ENCODE measurements around the gene SNCB.
"Not testable (repeated sequence)": the region's sequence is repeated elsewhere in the genome, so short reads cannot be mapped to it uniquely, and the experiment has no call there.

SNCB gene

DNA sequence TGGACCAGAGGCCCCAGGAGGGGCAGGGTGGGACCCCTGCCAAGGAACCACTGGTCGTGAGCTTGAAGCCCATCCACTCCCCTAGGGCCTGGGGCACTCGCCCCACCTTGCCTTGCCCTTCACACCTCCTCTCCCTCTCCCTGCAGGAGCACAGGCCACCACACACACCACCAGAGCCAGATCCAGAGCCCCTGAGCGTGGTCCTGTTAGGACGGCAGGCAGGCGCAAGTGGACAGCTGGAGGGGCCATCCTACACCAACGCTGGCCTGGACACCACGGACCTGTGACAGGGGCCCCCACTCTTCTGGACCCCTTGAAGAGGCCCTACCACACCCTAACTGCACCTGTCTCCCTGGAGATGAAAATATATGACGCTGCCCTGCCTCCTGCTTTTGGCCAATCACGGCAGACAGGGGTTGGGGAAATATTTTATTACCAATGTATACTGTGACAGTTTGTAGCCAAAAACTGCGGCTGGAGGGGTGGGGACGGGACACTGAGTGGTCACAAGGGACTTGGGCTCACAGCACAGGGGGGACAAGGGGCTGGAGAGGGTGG is 34.9 kb downstream of the SNCB start:
- POLR2A ChIA-PET, result no interaction called here
- H3K27me3 ChIP-seq (replicated peaks in 2 of 5; ENCODE audit: control insufficient read depth in 4 of 5, insufficient read depth in 5 of 5, low read length in 4 of 5), result peaks cover 0 to 49% (median 11%) of the 10 kb centered on the region in 5 experiments
- H3K4me3 ChIP-seq (ENCODE audit: control insufficient read depth in 1 of 7, extremely low read depth in 1 of 7, insufficient read depth in 4 of 7, low read depth in 2 of 7, low read length in 6 of 7), result no peak overlapping the region
- no peaks in the 10 kb centered on the region for H3K36me3 ChIP-seq (ENCODE audit: control insufficient read depth in 4 of 4, insufficient read depth in 4 of 4, low read length in 3 of 4)
- H3K27ac ChIP-seq (ENCODE audit: insufficient read depth in 1 of 2, low read depth in 1 of 2, low read length in 2 of 2, poor library complexity in 1 of 2, severe bottlenecking in 2 of 2), result no peak overlapping the region
- H3K4me1 ChIP-seq (ENCODE audit: control extremely low read depth in 1 of 4, control insufficient read depth in 4 of 4, insufficient read depth in 4 of 4, low read length in 3 of 4), result peaks cover 0 to 15% (median 11%) of the 10 kb centered on the region in 4 experiments
- 93% methylated on average over 10 of the region's 11 CpGs for WGBS (ENCODE audit: insufficient coverage)
- peaks cover 0 to 4% (median 0%) of the 10 kb centered on the region in 5 experiments for H3K9me3 ChIP-seq (ENCODE audit: control extremely low read depth in 1 of 5, control insufficient read depth in 4 of 5, insufficient read depth in 2 of 5, low read depth in 1 of 5, low read length in 4 of 5)
- no peak for DNase-seq
- CTCF ChIA-PET, result interaction anchor here (0.6 to 2.2 kb wide), 10 partner anchors 8 to 179 kb away, joined by 3 to 7 read pairs (median 5); partner anchors contain the start of genes CLTB, EIF4E1B and SNCB

DNA sequence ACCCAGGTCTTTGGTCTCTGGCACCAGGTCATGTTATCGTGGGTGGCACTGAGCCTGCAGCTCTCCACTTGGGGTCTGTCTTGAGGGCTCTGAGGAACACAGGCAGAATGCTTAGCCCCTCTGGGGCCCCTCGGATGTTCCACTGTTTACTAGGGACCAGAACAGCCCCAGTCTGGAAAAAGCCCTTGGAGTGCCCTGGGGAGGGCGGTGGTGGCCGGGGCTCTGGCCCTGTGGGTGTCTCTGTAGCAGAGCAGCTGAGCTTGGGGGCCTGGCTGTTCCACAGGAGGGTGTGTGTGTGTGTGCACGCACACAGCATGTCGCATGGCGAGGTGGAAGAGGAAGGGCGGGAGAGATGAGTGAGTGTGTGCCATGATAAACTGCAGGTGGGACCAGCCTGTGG is 35.8 kb downstream of the SNCB start:
- H3K36me3 ChIP-seq (ENCODE audit: control insufficient read depth in 4 of 4, insufficient read depth in 4 of 4, low read length in 3 of 4), result no peaks in the 10 kb centered on the region
- peaks cover 0 to 49% (median 11%) of the 10 kb centered on the region in 5 experiments for H3K27me3 ChIP-seq (replicated peaks in 2 of 5; ENCODE audit: control insufficient read depth in 4 of 5, insufficient read depth in 5 of 5, low read length in 4 of 5)
- ChIA-PET CTCF (interaction anchor here (0.8 to 1.5 kb wide), 2 partner anchors 35 to 66 kb away, joined by 3 read pairs; partner anchors contain the start of genes EIF4E1B and SNCB), POLR2A (no interaction called here)
- WGBS (ENCODE audit: insufficient coverage), result 92% methylated on average over 6 of the region's 8 CpGs
- no peak for DNase-seq
- peaks cover 0 to 4% (median 0%) of the 10 kb centered on the region in 5 experiments for H3K9me3 ChIP-seq (ENCODE audit: control extremely low read depth in 1 of 5, control insufficient read depth in 4 of 5, insufficient read depth in 2 of 5, low read depth in 1 of 5, low read length in 4 of 5)
- H3K4me3 ChIP-seq (ENCODE audit: control insufficient read depth in 1 of 7, extremely low read depth in 1 of 7, insufficient read depth in 4 of 7, low read depth in 2 of 7, low read length in 6 of 7), result no peak overlapping the region
- peaks cover 0 to 15% (median 11%) of the 10 kb centered on the region in 4 experiments for H3K4me1 ChIP-seq (ENCODE audit: control extremely low read depth in 1 of 4, control insufficient read depth in 4 of 4, insufficient read depth in 4 of 4, low read length in 3 of 4)
- H3K27ac ChIP-seq (ENCODE audit: insufficient read depth in 1 of 2, low read depth in 1 of 2, low read length in 2 of 2, poor library complexity in 1 of 2, severe bottlenecking in 2 of 2), result no peak overlapping the region

DNA sequence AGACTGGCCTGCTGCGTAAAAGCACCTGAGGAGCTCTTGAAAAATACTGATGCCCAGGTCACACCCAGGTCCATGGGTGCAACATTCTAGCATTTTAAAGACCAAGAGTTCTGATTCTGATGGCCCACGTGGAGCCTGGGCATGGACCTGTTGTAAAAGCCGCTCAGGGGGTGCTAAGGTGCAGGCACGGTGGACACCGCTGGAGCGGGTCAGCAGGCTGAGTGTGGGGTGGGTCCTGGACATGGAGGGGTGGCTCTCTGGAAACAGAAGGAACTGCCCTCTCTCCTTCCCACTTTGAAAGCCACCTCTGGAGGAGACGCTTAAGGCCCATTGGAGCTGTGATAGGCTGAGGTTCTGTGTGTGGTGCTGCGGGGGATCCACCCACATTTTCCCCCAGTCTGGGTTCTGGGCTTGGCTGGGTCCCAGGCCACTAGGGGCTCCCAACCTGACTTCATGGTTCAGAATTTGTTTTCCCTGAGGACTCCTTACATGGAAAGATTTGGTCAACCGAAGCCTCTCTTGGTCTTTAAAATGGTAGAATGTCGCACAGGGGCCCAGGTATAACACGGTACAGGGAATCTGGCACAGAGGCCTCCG is 37.0 kb downstream of the SNCB start:
- 98% methylated on average over 10 of the region's 12 CpGs for WGBS (ENCODE audit: insufficient coverage)
- no peak for DNase-seq
- H3K9me3 ChIP-seq (ENCODE audit: control extremely low read depth in 1 of 5, control insufficient read depth in 4 of 5, insufficient read depth in 2 of 5, low read depth in 1 of 5, low read length in 4 of 5), result peaks cover 0 to 4% (median 0%) of the 10 kb centered on the region in 5 experiments
- H3K4me1 ChIP-seq (ENCODE audit: control extremely low read depth in 1 of 4, control insufficient read depth in 4 of 4, insufficient read depth in 4 of 4, low read length in 3 of 4), result peaks cover 0 to 15% (median 11%) of the 10 kb centered on the region in 4 experiments
- H3K27ac ChIP-seq (ENCODE audit: insufficient read depth in 1 of 2, low read depth in 1 of 2, low read length in 2 of 2, poor library complexity in 1 of 2, severe bottlenecking in 2 of 2), result no peak overlapping the region
- H3K36me3 ChIP-seq (ENCODE audit: control insufficient read depth in 4 of 4, insufficient read depth in 4 of 4, low read length in 3 of 4), result no peaks in the 10 kb centered on the region
- ChIA-PET CTCF (interaction anchor here (0.8 kb wide), 1 partner anchor 67 kb away, joined by 3 read pairs; no protein-coding TSS in a partner anchor), POLR2A (no interaction called here)
- H3K4me3 ChIP-seq (ENCODE audit: control insufficient read depth in 1 of 7, extremely low read depth in 1 of 7, insufficient read depth in 4 of 7, low read depth in 2 of 7, low read length in 6 of 7), result no peak overlapping the region
- peaks cover 0 to 41% (median 9%) of the 10 kb centered on the region in 5 experiments for H3K27me3 ChIP-seq (replicated peaks in 2 of 5; ENCODE audit: control insufficient read depth in 4 of 5, insufficient read depth in 5 of 5, low read length in 4 of 5)

DNA sequence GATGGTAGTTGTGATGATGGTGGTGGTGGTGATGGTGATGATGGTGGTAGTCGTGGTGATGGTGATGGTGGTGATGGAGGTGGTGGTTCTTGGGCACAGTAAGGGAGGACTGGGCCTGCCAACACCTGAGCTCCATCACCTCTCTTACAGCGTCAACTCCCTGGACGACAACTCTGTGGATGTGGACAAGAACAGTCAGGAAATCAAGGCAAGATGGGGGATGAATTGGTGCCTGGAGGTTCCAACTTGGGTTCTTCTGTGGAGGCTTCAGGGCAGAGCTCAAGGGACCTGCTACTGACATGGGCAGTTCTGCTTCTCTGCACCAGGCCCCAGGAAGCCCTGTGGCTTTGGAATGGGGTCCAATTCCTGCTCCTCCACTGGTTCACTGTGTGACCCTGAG is 37.8 kb downstream of the SNCB start:
- WGBS (ENCODE audit: insufficient coverage), result 100% methylated on average over 1 of the region's 3 CpGs
- H3K27me3 ChIP-seq (replicated peaks in 2 of 5; ENCODE audit: control insufficient read depth in 4 of 5, insufficient read depth in 5 of 5, low read length in 4 of 5), result peaks cover 0 to 33% (median 6%) of the 10 kb centered on the region in 5 experiments

DNA sequence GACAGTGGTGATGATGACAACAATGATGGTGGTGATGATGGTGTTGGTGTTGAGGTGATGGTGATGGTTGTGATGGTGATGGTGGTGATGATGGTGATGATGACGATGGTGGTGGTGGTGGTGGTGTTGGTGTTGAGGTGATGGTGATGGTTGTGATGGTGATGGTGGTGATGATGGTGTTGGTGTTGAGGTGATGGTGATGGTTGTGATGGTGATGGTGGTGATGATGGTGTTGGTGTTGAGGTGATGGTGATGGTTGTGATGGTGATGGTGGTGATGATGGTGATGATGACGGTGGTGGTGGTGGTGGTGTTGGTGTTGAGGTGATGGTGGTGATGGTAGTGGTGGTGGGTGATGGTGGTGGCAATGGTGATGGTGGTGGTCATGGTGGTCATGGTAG is 38.7 kb downstream of the SNCB start:
- H3K27ac ChIP-seq (ENCODE audit: insufficient read depth in 1 of 2, low read depth in 1 of 2, low read length in 2 of 2, poor library complexity in 1 of 2, severe bottlenecking in 2 of 2); CTCF ChIA-PET; H3K36me3 ChIP-seq (ENCODE audit: control insufficient read depth in 4 of 4, insufficient read depth in 4 of 4, low read length in 3 of 4); H3K4me1 ChIP-seq (ENCODE audit: control extremely low read depth in 1 of 4, control insufficient read depth in 4 of 4, insufficient read depth in 4 of 4, low read length in 3 of 4); H3K9me3 ChIP-seq (ENCODE audit: control extremely low read depth in 1 of 5, control insufficient read depth in 4 of 5, insufficient read depth in 2 of 5, low read depth in 1 of 5, low read length in 4 of 5); DNase-seq; H3K4me3 ChIP-seq (ENCODE audit: control insufficient read depth in 1 of 7, extremely low read depth in 1 of 7, insufficient read depth in 4 of 7, low read depth in 2 of 7, low read length in 6 of 7); POLR2A ChIA-PET: not testable (repeated sequence)
- WGBS (ENCODE audit: insufficient coverage), result 100% methylated on average over 1 of the region's 2 CpGs
- peaks cover 0 to 28% (median 3%) of the 10 kb centered on the region in 5 experiments for H3K27me3 ChIP-seq (replicated peaks in 2 of 5; ENCODE audit: control insufficient read depth in 4 of 5, insufficient read depth in 5 of 5, low read length in 4 of 5)

More for the DNA sequence above, 37.8 kb downstream of the SNCB start:
- ChIA-PET POLR2A (no interaction called here), CTCF (interaction anchor here (0.7 kb wide), 1 partner anchor 493 kb away, joined by 3 read pairs; no protein-coding TSS in a partner anchor)
- no peaks in the 10 kb centered on the region for H3K36me3 ChIP-seq (ENCODE audit: control insufficient read depth in 4 of 4, insufficient read depth in 4 of 4, low read length in 3 of 4)
- peaks cover 0 to 4% (median 0%) of the 10 kb centered on the region in 5 experiments for H3K9me3 ChIP-seq (ENCODE audit: control extremely low read depth in 1 of 5, control insufficient read depth in 4 of 5, insufficient read depth in 2 of 5, low read depth in 1 of 5, low read length in 4 of 5)
- DNase-seq, result no peak
- no peak overlapping the region for H3K27ac ChIP-seq (ENCODE audit: insufficient read depth in 1 of 2, low read depth in 1 of 2, low read length in 2 of 2, poor library complexity in 1 of 2, severe bottlenecking in 2 of 2)
- peaks cover 0 to 14% (median 11%) of the 10 kb centered on the region in 4 experiments for H3K4me1 ChIP-seq (ENCODE audit: control extremely low read depth in 1 of 4, control insufficient read depth in 4 of 4, insufficient read depth in 4 of 4, low read length in 3 of 4)
- no peak overlapping the region for H3K4me3 ChIP-seq (ENCODE audit: control insufficient read depth in 1 of 7, extremely low read depth in 1 of 7, insufficient read depth in 4 of 7, low read depth in 2 of 7, low read length in 6 of 7)

DNA sequence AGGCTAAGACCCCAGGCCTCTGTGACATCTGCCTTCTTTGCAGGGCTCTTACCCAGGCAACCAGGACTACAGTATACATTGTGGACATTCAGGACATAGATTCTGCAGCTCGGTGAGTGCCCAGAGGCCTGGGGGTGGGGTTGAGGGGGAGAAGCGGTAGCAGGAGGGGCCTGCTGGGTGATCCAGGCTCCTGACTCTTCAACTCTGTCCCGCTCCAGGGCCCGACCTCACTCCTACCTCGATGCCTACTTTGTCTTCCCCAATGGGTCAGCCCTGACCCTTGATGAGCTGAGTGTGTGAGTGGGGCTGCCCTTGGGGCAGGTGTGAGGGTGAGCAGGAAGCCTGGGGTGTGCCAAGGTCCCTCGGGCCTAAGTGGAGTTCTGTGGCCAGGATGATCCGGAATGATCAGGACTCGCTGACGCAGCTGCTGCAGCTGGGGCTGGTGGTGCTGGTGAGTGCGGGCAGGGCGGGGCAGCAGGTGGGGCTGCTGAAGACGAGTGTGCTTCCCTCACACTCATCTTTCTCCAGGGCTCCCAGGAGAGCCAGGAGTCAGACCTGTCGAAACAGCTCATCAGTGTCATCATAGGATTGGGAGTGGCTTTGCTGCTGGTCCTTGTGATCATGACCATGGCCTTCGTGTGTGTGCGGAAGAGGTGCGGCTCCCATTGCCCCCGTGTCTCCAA is 40.2 kb downstream of the SNCB start:
- POLR2A ChIA-PET, result no interaction called here
- H3K4me1 ChIP-seq (ENCODE audit: control extremely low read depth in 1 of 4, control insufficient read depth in 4 of 4, insufficient read depth in 4 of 4, low read length in 3 of 4), result no peaks in the 10 kb centered on the region
- peaks cover 0 to 15% (median 8%) of the 10 kb centered on the region in 5 experiments for H3K9me3 ChIP-seq (ENCODE audit: control extremely low read depth in 1 of 5, control insufficient read depth in 4 of 5, insufficient read depth in 2 of 5, low read depth in 1 of 5, low read length in 4 of 5)
- H3K27ac ChIP-seq (ENCODE audit: insufficient read depth in 1 of 2, low read depth in 1 of 2, low read length in 2 of 2, poor library complexity in 1 of 2, severe bottlenecking in 2 of 2), result no peak overlapping the region
- no peaks in the 10 kb centered on the region for H3K36me3 ChIP-seq (ENCODE audit: control insufficient read depth in 4 of 4, insufficient read depth in 4 of 4, low read length in 3 of 4)
- 98% methylated on average over 8 of the region's 17 CpGs for whole genome bisulfite sequencing (ENCODE audit: insufficient coverage)
- no peak for DNase-seq
- CTCF ChIA-PET, result interaction anchor here (1.2 to 1.3 kb wide), 3 partner anchors 11 to 17 kb away, joined by 3 read pairs; no protein-coding TSS in a partner anchor
- peaks cover 0 to 15% (median 0%) of the 10 kb centered on the region in 5 experiments for H3K27me3 ChIP-seq (replicated peaks in 2 of 5; ENCODE audit: control insufficient read depth in 4 of 5, insufficient read depth in 5 of 5, low read length in 4 of 5)
- H3K4me3 ChIP-seq (ENCODE audit: control insufficient read depth in 1 of 7, extremely low read depth in 1 of 7, insufficient read depth in 4 of 7, low read depth in 2 of 7, low read length in 6 of 7), result no peak overlapping the region
